Measurements from ENCODE around the gene CENATAC.

Gene CENATAC

DNA sequence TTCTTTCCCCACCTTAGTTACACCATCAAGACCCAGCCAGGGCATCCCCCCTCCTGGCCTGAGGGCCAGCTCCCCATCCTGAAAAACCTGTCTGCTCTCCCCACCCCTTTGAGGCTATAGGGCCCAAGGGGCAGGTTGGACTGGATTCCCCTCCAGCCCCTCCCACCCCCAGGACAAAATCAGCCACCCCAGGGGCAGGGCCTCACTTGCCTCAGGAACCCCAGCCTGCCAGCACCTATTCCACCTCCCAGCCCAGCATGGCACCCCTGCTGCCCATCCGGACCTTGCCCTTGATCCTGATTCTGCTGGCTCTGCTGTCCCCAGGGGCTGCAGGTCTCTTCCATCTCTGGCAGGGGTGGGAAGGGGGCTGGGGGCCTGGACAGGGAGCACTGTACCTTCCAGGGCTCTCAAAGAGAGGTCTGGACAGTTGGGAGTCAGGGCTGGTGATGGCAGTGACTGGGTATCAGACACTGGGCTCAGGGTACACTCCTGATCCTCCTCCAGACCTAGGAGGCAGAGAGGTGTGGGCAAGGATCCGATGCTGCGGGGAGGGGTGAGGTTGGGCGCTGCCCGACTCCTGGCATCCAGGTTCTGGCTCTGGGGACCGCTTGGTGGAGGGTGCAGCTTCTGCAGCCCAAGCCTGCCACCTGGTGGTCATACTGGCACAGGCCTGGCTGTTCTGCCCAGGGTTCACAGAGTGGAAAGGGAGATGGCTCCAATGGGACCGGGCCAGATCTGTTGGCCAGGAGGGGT, 41.7 kb upstream of the CENATAC start, which contains the start of gene UPK2:
Gene UPK2, plus strand, starts transcription at position 205 of the 753 bp plus-strand sequence. Its CDS starts 53 bp downstream, at position 258.
- no peaks in the 10 kb centered on the region for H3K79me2 ChIP-seq (ENCODE audit: low read length)
- no peak within 1 kb of the TSS for H3K9ac ChIP-seq (ENCODE audit: low read length)
- DNase-seq, result peak; percentile 83
- H3K4me3 ChIP-seq (ENCODE audit: low read length), result no peak within 1 kb of the TSS
- no peaks in the 10 kb centered on the region for H3K9me2 ChIP-seq (replicated peaks; ENCODE audit: insufficient read depth, low read length)
- no peaks in the 10 kb centered on the region for H3K9me3 ChIP-seq (replicated peaks; ENCODE audit: insufficient read depth, low read length)
- H3K27ac ChIP-seq (ENCODE audit: low read length), result no peak within 1 kb of the TSS
- no peaks in the 10 kb centered on the region for H3K4me1 ChIP-seq (ENCODE audit: low read length)
- H2AFZ ChIP-seq (ENCODE audit: low read length), result no peak within 1 kb of the TSS
- TF ChIP-seq, protein P1, sequence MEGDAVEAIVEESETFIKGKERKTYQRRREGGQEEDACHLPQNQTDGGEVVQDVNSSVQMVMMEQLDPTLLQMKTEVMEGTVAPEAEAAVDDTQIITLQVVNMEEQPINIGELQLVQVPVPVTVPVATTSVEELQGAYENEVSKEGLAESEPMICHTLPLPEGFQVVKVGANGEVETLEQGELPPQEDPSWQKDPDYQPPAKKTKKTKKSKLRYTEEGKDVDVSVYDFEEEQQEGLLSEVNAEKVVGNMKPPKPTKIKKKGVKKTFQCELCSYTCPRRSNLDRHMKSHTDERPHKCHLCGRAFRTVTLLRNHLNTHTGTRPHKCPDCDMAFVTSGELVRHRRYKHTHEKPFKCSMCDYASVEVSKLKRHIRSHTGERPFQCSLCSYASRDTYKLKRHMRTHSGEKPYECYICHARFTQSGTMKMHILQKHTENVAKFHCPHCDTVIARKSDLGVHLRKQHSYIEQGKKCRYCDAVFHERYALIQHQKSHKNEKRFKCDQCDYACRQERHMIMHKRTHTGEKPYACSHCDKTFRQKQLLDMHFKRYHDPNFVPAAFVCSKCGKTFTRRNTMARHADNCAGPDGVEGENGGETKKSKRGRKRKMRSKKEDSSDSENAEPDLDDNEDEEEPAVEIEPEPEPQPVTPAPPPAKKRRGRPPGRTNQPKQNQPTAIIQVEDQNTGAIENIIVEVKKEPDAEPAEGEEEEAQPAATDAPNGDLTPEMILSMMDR (IDR thresholded peaks at IDR 0.05; ENCODE audit: low read length), result peak; percentile 95
- TF ChIP-seq EZH2phosphoT487 (IDR thresholded peaks at IDR 0.05; ENCODE audit: low read length), result no peak
- no peak for TF ChIP-seq EZH2 (optimal IDR thresholded peaks at IDR 0.05; ENCODE audit: low read depth, low read length)
- no peak within 1 kb of the TSS for H3K4me2 ChIP-seq (ENCODE audit: low read depth, low read length)
- H4K20me1 ChIP-seq (ENCODE audit: insufficient read depth, low read length), result no peaks in the 10 kb centered on the region
- H3K27me3 ChIP-seq (replicated peaks; ENCODE audit: insufficient read depth, low read length), result no peaks in the 10 kb centered on the region
- H3F3A ChIP-seq (ENCODE audit: insufficient read depth, low read length), result no peaks in the 10 kb centered on the region
- no peaks in the 10 kb centered on the region for H3K36me3 ChIP-seq (replicated peaks; ENCODE audit: insufficient read depth, low read length)

DNA sequence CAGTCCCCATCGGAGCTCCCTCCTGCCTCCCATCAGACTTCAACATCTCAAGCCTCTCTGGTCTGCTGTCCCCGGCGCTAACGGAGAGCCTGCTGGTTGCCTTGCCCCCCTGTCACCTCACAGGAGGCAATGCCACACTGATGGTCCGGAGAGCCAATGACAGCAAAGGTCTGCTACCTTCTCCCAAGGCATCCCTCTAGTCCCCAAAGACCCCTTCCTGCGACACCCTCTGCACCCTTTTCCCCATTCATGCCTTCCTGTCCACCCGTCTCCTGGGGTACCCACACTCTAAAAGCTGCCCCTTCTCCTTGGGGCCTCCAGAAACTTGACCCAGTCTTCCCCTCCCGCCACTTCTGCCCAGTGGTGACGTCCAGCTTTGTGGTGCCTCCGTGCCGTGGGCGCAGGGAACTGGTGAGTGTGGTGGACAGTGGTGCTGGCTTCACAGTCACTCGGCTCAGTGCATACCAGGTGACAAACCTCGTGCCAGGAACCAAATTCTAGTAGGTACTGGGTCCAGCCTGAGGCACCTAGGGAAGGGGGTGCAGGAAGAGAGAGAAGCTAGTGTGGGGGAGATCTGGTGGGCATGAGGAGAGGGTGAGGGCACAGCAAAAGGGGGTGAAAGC, 41.0 kb upstream of the CENATAC start:
- TF ChIP-seq, protein P1 (IDR thresholded peaks at IDR 0.05; ENCODE audit: low read length), result no peak
- no peak for TF ChIP-seq EZH2phosphoT487 (IDR thresholded peaks at IDR 0.05; ENCODE audit: low read length)
- TF ChIP-seq EZH2 (optimal IDR thresholded peaks at IDR 0.05; ENCODE audit: low read depth, low read length), result no peak

DNA sequence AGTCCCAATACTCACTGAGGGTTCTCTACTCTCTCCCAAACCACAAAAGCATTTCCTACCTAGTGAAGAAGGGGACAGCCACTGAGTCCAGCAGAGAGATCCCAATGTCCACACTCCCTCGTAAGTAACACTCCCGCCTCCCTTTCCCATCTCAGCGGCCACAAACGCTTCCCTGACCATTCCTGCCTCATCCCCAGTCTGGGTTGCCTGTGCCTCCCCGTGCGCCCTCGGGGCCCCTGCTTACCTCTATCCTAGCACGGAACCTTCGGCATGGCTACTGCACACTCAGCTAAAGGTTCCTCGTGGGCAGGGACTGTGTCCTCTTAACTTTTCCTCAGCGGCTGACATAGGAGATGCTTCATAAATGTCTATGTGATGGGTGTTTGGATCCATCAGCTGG, 40.4 kb upstream of the CENATAC start:
- Histone ChIP-seq H3K4me1 (ENCODE audit: low read length) (no peaks in the 10 kb centered on the region), H3K4me2 (ENCODE audit: low read depth, low read length) (no peak overlapping the region), H3F3A (ENCODE audit: insufficient read depth, low read length) (no peaks in the 10 kb centered on the region), H2AFZ (ENCODE audit: low read length) (no peak overlapping the region), H3K9me2 (replicated peaks; ENCODE audit: insufficient read depth, low read length) (no peaks in the 10 kb centered on the region), H3K79me2 (ENCODE audit: low read length) (no peaks in the 10 kb centered on the region), H3K36me3 (replicated peaks; ENCODE audit: insufficient read depth, low read length) (no peaks in the 10 kb centered on the region), H3K27me3 (replicated peaks; ENCODE audit: insufficient read depth, low read length) (no peaks in the 10 kb centered on the region), H3K9me3 (replicated peaks; ENCODE audit: insufficient read depth, low read length) (no peaks in the 10 kb centered on the region), H4K20me1 (ENCODE audit: insufficient read depth, low read length) (no peaks in the 10 kb centered on the region), H3K27ac (ENCODE audit: low read length) (no peak overlapping the region), H3K9ac (ENCODE audit: low read length) (no peak overlapping the region), H3K4me3 (ENCODE audit: low read length) (no peak overlapping the region)
- TF ChIP-seq EZH2 (optimal IDR thresholded peaks at IDR 0.05; ENCODE audit: low read depth, low read length) (no peak), EZH2phosphoT487 (IDR thresholded peaks at IDR 0.05; ENCODE audit: low read length) (no peak)
- TF ChIP-seq, protein P1 (IDR thresholded peaks at IDR 0.05; ENCODE audit: low read length), result no peak
- DNase-seq, result no peak

More for the DNA sequence above, 41.0 kb upstream of the CENATAC start:
- H3K9me3 ChIP-seq (replicated peaks; ENCODE audit: insufficient read depth, low read length), result no peaks in the 10 kb centered on the region
- H3K4me1 ChIP-seq (ENCODE audit: low read length), result no peaks in the 10 kb centered on the region
- H3K27ac ChIP-seq (ENCODE audit: low read length), result no peak overlapping the region
- no peak overlapping the region for H3K9ac ChIP-seq (ENCODE audit: low read length)
- H3K79me2 ChIP-seq (ENCODE audit: low read length), result no peaks in the 10 kb centered on the region
- H3K9me2 ChIP-seq (replicated peaks; ENCODE audit: insufficient read depth, low read length), result no peaks in the 10 kb centered on the region
- no peak overlapping the region for H3K4me2 ChIP-seq (ENCODE audit: low read depth, low read length)
- no peaks in the 10 kb centered on the region for H4K20me1 ChIP-seq (ENCODE audit: insufficient read depth, low read length)
- no peaks in the 10 kb centered on the region for H3K27me3 ChIP-seq (replicated peaks; ENCODE audit: insufficient read depth, low read length)
- H3F3A ChIP-seq (ENCODE audit: insufficient read depth, low read length), result no peaks in the 10 kb centered on the region
- no peaks in the 10 kb centered on the region for H3K36me3 ChIP-seq (replicated peaks; ENCODE audit: insufficient read depth, low read length)
- H3K4me3 ChIP-seq (ENCODE audit: low read length), result no peak overlapping the region
- DNase-seq, result no peak
- H2AFZ ChIP-seq (ENCODE audit: low read length), result no peak overlapping the region
